Kidney epithelial cell (primary cell): ENCODE results near the gene ITPKB. TPM values are rescaled to one million over a fixed set of nuclear protein-coding genes. Genes with fewer than 3 reads are reported as not detected.
A peak's percentile ranks its signal among the peaks of the same experiment; 100 is the strongest.
"Not testable (repeated sequence)": the region's sequence is repeated elsewhere in the genome, so short reads cannot be mapped to it uniquely, and the experiment has no call there.

Experiments used
- DNase-seq: peaks from one replicate; pipeline ENCODE4 v3.0.0-alpha.2; 2010; ENCODE audit warnings: low read depth
- H3K27me3 ChIP-seq: 2 replicates; pipeline ENCODE4 v1.6.0; 2011; ENCODE audit warnings: low read length; ENCODE audit not compliant: control insufficient read depth, insufficient read depth
- H3K36me3 ChIP-seq: 2 replicates; pipeline ENCODE4 v1.5.1; 2011; ENCODE audit warnings: low read length; ENCODE audit not compliant: control insufficient read depth, insufficient read depth
- H3K4me3 ChIP-seq: 2 replicates; pipeline ENCODE4 v1.5.1; 2011; ENCODE audit warnings: low read depth, mild to moderate bottlenecking, control low read depth, low read length
- total RNA-seq: library from RNA; depleted of rRNA; stranded (reverse); fragments of >200 nt; gene quantifications from 2 replicates; pipeline ENCODE4 v1.2.3, GENCODE V29; 2015
- TF ChIP-seq, protein P1 (sequence below): IDR thresholded peaks from 2 replicates; pipeline ENCODE4 v1.5.1; 2011; ENCODE audit warnings: mild to moderate bottlenecking, moderate library complexity, low read length, control low read depth, inconsistent platforms; ENCODE audit not compliant: insufficient read depth, poor library complexity, severe bottlenecking

The ITPKB gene
- total RNA-seq, 1 donor from 2014 or later, result 11.7 TPM

DNA sequence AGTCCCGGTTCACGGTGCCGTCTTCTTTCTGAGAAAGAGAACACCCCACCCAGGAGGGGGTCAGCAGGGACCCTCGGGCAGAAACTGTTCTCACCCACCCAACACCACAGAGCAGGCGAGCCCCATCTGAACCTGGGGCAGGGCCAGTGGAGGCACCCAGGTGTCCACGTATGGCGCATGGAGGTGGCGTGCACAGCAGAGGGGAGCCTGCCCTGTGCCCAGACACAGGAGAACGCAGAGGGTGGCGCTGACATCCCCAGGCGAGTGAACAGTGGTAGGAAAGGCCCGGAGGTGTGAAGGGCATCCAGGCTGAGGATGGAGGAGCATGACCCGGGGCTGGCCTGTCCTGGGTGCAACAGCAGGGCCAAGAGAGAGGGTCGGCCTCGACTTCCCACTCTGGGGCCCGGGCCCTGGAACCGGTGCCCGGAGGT, 99.4 kb downstream of the ITPKB start:
- Histone ChIP-seq H3K27me3 (no peaks in the 10 kb centered on the region), H3K4me3 (no peak overlapping the region), H3K36me3 (no peaks in the 10 kb centered on the region)
- no peak for DNase-seq
- TF ChIP-seq, protein P1, sequence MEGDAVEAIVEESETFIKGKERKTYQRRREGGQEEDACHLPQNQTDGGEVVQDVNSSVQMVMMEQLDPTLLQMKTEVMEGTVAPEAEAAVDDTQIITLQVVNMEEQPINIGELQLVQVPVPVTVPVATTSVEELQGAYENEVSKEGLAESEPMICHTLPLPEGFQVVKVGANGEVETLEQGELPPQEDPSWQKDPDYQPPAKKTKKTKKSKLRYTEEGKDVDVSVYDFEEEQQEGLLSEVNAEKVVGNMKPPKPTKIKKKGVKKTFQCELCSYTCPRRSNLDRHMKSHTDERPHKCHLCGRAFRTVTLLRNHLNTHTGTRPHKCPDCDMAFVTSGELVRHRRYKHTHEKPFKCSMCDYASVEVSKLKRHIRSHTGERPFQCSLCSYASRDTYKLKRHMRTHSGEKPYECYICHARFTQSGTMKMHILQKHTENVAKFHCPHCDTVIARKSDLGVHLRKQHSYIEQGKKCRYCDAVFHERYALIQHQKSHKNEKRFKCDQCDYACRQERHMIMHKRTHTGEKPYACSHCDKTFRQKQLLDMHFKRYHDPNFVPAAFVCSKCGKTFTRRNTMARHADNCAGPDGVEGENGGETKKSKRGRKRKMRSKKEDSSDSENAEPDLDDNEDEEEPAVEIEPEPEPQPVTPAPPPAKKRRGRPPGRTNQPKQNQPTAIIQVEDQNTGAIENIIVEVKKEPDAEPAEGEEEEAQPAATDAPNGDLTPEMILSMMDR, result no peak

DNA sequence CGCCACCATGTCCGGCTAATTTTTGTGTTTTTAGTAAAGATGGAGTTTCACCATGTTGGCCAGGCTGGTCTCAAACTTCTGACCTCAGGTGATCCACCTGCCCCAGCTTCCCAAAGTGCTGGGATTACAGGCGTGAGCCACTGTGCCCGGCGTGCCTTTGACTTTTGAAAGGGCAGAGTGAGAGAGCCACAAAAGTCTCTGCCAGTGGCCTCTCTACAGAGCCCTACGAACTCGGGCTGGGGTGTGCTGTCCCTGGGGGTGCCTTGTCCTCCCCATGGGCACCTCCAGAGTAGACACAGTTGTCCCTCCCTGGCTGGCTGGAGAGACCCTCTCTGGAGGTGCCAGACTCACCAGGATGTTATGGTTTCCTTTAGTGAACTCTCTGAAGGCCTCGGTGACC, 99.9 kb downstream of the ITPKB start:
- H3K4me3 ChIP-seq, H3K27me3 ChIP-seq, DNase-seq, H3K36me3 ChIP-seq: not testable (repeated sequence)

DNA sequence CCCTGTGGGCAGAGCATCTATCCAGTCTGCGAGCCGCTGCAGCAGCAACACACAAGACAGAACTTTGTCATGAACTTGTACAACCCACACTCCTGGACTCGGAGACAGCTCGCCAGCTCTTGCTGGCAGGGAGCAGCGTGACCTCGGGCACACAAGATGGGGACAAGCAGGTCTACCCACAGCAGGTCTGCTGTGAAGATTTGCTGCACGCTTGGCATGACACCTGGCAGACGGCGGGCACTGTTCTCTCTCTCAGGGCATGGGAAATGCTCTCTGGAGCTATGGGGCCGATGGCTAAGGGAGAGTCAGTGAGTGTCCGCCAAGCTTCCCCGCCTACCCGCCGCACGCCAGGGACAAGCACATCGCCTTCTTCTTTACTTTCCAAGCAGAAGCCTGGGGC, 100.5 kb downstream of the ITPKB start:
- H3K4me3 ChIP-seq, result no peak overlapping the region
- DNase-seq, result no peak
- no peaks in the 10 kb centered on the region for H3K36me3 ChIP-seq
- TF ChIP-seq, protein P1, result no peak
- H3K27me3 ChIP-seq, result no peaks in the 10 kb centered on the region

DNA sequence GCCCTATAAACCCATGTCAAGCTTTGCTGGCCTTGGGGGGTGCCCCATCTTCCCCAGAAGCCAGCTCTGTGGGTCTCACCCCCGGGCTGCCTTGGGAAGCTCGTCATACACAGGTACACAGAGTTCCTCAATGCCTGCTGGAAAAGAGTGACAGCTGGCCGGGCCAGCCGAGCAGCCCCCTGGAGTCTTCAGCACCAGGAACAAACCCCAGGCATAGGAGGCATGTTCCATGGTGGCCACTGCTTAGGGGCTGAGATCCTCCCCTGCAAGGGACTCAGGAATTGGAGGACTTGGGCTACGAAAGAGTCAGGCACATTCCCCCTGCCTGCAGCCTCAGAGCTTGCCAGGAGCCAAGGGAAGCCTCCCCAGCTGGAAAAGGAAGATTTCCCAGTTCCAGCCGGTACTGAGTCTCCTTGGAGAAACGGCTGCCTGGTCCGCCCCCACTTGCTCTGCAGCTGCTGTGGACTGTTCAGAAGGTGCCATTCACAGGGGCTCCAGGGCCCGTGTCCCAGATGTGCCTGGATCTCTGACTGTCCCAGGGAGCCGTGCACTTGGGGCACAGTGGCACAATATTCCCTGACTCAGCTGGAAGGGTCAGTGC, 101.0 kb downstream of the ITPKB start:
- Histone ChIP-seq H3K4me3 (no peak overlapping the region), H3K36me3 (no peaks in the 10 kb centered on the region), H3K27me3 (no peaks in the 10 kb centered on the region)
- DNase-seq, result no peak
- TF ChIP-seq, protein P1, result no peak

DNA sequence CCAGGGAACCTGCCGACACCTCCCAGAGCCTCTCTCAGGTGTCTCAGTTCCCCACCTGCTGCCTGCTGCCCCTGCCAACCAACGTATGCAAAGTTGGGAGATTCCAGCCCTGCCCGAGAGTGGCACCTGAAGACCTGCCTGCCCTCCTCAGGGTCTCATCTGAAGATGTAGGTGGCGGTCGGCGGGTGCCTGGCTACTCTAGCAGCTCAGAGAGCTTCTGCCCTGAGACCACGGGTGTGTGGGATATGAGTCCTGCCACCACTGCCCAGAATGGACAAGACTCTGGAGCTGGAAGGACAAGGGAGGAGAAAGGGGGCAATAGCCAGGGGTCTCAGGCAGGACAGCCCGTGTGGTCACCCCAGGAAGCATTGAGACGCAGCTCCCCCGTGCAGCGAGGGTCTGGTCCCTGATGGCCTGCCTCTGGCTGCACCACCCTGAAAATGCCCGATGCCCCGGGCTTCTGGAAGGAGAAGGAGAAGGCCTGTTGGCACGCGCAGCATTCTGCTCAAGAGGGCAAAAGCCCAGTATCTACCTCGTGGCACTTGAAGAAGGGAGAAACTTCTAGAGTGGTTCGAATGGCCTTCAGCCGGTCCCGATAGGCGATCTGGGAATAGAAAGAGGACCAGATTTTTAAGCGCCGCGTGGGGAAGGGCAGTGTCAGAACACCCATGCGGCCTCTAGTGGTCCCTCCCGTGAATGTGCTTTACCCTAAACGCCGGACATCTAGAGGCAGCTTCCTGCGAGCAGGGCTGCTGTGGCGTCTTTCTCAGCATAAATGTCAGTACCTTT, 101.7 kb downstream of the ITPKB start:
- no peak for DNase-seq
- H3K27me3 ChIP-seq, result no peaks in the 10 kb centered on the region
- no peak overlapping the region for H3K4me3 ChIP-seq
- TF ChIP-seq, protein P1, result peak; percentile 34
- H3K36me3 ChIP-seq, result no peaks in the 10 kb centered on the region

DNA sequence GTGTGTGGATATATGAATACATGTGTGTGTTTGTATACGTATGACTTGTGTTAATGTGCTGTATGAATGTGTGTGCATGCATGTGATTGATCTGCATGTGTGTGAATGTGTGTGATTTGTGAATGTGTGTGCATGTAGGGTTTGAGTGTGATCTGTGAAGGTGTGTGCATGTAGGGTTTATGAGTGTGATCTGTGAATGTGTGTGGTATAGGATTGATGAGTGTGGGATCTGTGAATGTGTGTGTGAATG, 102.3 kb downstream of the ITPKB start:
- TF ChIP-seq, protein P1, result no peak
- H3K4me3 ChIP-seq, result no peak overlapping the region
- no peaks in the 10 kb centered on the region for H3K27me3 ChIP-seq
- no peaks in the 10 kb centered on the region for H3K36me3 ChIP-seq
- no peak for DNase-seq
